Measurements from ENCODE around the gene OR2AJ1.

GRCh38 chr1:247942624-247943023 lies 17.9 kb downstream of the OR2AJ1 start:
- TF ChIP-seq GATA2 (IDR thresholded peaks at IDR 0.05; ENCODE audit: low read depth, low read length) = no peak
- TF ChIP-seq GATA3 (IDR thresholded peaks at IDR 0.05; ENCODE audit: low read depth, low read length) = no peak
